ENCODE measurements around the gene BRD3OS.
A peak's percentile ranks its signal among the peaks of the same experiment; 100 is the strongest.

Gene BRD3OS

DNA sequence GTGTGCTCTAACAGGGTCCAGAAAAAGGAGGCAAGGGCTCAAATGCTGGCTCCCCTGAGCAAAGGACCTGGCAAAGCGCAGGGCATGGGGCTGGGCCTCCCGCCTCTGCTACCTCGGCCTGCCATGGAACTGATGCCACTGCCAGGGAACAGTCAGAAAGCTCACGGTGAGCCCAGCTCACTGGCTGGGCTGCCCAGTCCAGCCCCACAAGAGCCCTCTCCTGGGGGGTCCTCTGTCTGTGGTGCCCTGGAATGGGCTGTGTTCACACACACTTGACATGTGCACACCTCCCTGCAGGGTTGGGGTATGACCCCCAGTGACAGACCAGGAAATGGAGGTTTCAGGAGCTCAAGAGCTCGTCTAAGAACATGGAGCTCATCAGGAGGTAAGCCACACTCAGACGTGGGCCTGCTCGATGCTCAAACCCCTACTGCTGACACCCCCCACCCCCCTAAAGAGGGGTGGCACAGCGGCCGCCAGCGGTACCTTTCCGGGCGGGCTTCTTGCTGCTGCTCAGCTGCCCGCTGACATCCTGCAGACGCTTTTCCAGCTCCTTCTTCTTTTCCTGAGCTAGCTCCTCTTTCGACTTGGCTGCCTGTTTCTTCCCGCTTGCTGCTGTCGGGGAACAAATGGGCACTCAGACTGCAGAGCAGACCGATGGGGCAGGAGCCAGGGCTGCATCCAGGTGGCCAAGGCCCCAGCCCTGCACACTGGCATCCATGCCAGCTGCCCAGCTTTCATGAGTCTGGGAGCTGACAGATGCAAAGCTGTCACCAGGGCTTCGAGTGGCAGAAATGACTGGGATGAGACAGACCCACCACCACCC, 9.1 kb downstream of the BRD3OS start:
- no peak overlapping the region for H2AFZ ChIP-seq (ENCODE audit: low read depth, low read length)
- DNase-seq, result no peak
- no peak overlapping the region for H2BK15ac ChIP-seq (ENCODE audit: low read depth, poor library complexity, severe bottlenecking)
- WGBS, result 95% methylated on average over 19 of the region's 19 CpGs
- no peak overlapping the region for H2BK12ac ChIP-seq (ENCODE audit: low read length in 2 of 2)
- no peak overlapping the region for H3K18ac ChIP-seq (ENCODE audit: low read depth in 1 of 2, low read length in 2 of 2)
- H3K23ac ChIP-seq (ENCODE audit: low read length in 2 of 2), result no peak overlapping the region
- no peak overlapping the region for H2AK5ac ChIP-seq (ENCODE audit: low read length, severe bottlenecking)
- H2BK5ac ChIP-seq (ENCODE audit: low read depth, low read length, poor library complexity, severe bottlenecking), result no peak overlapping the region
- H2BK120ac ChIP-seq (ENCODE audit: low read depth, low read length), result no peak overlapping the region
- no peak overlapping the region for H3K4me3 ChIP-seq (ENCODE audit: insufficient read depth in 1 of 2, low read depth in 1 of 2, low read length in 2 of 2)
- no peaks in the 10 kb centered on the region for H3K27me3 ChIP-seq (ENCODE audit: control insufficient read depth in 1 of 2, insufficient read depth in 1 of 2, low read length in 2 of 2)
- no peaks in the 10 kb centered on the region for H3K9me3 ChIP-seq (ENCODE audit: control insufficient read depth, low read length)
- H3K14ac ChIP-seq (ENCODE audit: low read length in 2 of 2), result no peak overlapping the region
- H4K91ac ChIP-seq (ENCODE audit: low read length), result no peak overlapping the region
- peaks cover 54 to 78% of the 10 kb centered on the region in 2 experiments for H3K36me3 ChIP-seq (ENCODE audit: control insufficient read depth in 1 of 2, insufficient read depth in 2 of 2, low read depth in 1 of 2, low read length in 2 of 2)
- peaks cover 24% of the 10 kb centered on the region for H3K79me1 ChIP-seq (replicated peaks; ENCODE audit: low read length, poor library complexity, severe bottlenecking)
- no peak overlapping the region for H3K4me2 ChIP-seq (ENCODE audit: low read length, poor library complexity, severe bottlenecking)
- H3K27ac ChIP-seq (ENCODE audit: low read length, poor library complexity, severe bottlenecking), result no peak overlapping the region
- no peak overlapping the region for H3K4ac ChIP-seq (ENCODE audit: low read depth in 1 of 2, low read length in 2 of 2)
- peaks cover 13% of the 10 kb centered on the region for H3K4me1 ChIP-seq (ENCODE audit: control insufficient read depth, insufficient read depth, low read depth, low read length)
- H4K8ac ChIP-seq (ENCODE audit: low read length), result no peak overlapping the region
- H3K9ac ChIP-seq (ENCODE audit: low read length), result no peak overlapping the region

DNA sequence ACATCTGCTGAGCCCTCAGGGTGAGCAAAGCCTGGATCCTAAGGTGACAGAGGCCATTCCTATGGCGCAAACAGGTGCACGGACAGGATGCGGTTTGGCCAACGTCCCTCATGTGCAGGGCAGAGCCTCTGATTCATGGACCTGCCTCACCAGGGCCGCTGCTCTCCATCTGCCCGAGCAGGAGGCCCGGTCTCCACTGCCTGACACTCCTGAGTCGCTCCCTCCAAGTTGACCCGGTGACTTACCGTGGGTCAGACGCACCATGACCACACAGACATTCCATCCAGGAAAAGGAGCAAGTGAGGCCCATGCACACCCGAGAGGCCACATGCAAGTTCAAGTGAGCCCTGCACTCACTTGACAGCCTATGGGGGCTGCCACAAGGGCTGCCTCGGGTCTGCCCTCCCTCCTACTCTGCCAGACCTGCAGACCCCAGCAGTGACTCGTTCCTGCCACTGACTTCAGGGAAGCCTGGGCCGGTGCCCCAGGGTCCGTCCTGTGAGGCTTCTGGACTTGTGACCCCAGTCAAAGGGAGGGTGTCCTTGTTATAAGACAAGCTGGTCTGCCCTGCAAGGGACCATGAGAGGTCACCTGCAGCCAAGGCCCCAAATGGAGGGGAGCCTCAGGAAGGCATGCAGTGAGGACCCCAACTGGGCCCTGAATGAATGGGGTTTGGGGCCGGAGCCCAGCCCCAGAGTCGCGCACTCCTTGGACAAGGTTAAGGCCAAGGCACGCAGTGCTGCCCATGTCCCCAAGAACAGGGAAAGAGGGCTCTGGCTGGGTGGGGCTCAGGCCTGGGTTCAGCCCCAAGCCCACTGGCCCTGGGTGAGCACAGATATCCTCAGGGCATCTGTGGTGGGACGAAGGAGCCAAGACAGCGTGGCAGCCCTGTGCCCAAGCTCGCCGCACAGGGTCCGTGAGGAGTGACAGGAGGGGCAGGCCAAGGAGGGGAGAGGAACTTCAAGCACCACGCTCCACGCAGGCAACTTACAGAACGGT, 10.1 kb downstream of the BRD3OS start:
- Histone ChIP-seq H2AFZ (ENCODE audit: low read depth, low read length) (no peak overlapping the region), H3K9me3 (ENCODE audit: control insufficient read depth, low read length) (no peaks in the 10 kb centered on the region), H3K4me1 (ENCODE audit: control insufficient read depth, insufficient read depth, low read depth, low read length) (peaks cover 13% of the 10 kb centered on the region), H4K91ac (ENCODE audit: low read length) (no peak overlapping the region), H3K23ac (ENCODE audit: low read length in 2 of 2) (no peak overlapping the region), H2BK120ac (ENCODE audit: low read depth, low read length) (no peak overlapping the region), H2BK5ac (ENCODE audit: low read depth, low read length, poor library complexity, severe bottlenecking) (no peak overlapping the region), H3K9ac (ENCODE audit: low read length) (no peak overlapping the region), H3K36me3 (ENCODE audit: control insufficient read depth in 1 of 2, insufficient read depth in 2 of 2, low read depth in 1 of 2, low read length in 2 of 2) (peaks cover 60 to 80% of the 10 kb centered on the region in 2 experiments), H3K4me2 (ENCODE audit: low read length, poor library complexity, severe bottlenecking) (no peak overlapping the region), H3K27me3 (ENCODE audit: control insufficient read depth in 1 of 2, insufficient read depth in 1 of 2, low read length in 2 of 2) (no peaks in the 10 kb centered on the region), H2BK15ac (ENCODE audit: low read depth, poor library complexity, severe bottlenecking) (no peak overlapping the region), H2AK5ac (ENCODE audit: low read length, severe bottlenecking) (no peak overlapping the region), H3K18ac (ENCODE audit: low read depth in 1 of 2, low read length in 2 of 2) (no peak overlapping the region), H3K4ac (ENCODE audit: low read depth in 1 of 2, low read length in 2 of 2) (no peak overlapping the region), H3K27ac (ENCODE audit: low read length, poor library complexity, severe bottlenecking) (no peak overlapping the region), H4K8ac (ENCODE audit: low read length) (no peak overlapping the region), H3K14ac (ENCODE audit: low read length in 2 of 2) (no peak overlapping the region), H3K4me3 (ENCODE audit: insufficient read depth in 1 of 2, low read depth in 1 of 2, low read length in 2 of 2) (no peak overlapping the region), H2BK12ac (ENCODE audit: low read length in 2 of 2) (no peak overlapping the region), H3K79me1 (replicated peaks; ENCODE audit: low read length, poor library complexity, severe bottlenecking) (peaks cover 28% of the 10 kb centered on the region)
- no peak for DNase-seq
- WGBS, result 95% methylated on average over 28 of the region's 28 CpGs

DNA sequence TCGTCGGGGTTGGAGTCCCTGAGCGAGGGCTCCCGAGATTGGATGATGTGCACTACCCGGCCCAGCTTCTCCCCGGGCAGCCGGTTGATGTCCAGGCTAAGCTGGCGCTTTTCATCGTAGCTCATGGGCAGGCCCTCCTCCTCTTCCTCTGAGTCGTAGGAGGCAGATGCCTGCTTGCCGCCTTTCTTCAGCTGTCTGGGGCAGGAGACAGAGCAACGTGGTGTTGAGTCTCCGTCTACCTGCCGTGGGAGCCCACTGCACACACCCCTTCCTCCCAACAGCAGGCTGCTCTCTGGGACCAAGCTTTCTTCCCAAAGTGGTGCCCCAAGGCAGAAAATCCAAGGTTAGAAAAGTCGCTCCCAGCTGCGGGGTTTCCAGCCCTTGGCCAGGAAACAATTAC, 10.8 kb downstream of the BRD3OS start:
- Histone ChIP-seq H3K27me3 (ENCODE audit: control insufficient read depth in 1 of 2, insufficient read depth in 1 of 2, low read length in 2 of 2) (no peaks in the 10 kb centered on the region), H3K9ac (ENCODE audit: low read length) (no peak overlapping the region), H2BK5ac (ENCODE audit: low read depth, low read length, poor library complexity, severe bottlenecking) (no peak overlapping the region), H2AFZ (ENCODE audit: low read depth, low read length) (no peak overlapping the region), H3K9me3 (ENCODE audit: control insufficient read depth, low read length) (no peaks in the 10 kb centered on the region), H3K23ac (ENCODE audit: low read length in 2 of 2) (no peak overlapping the region), H3K36me3 (ENCODE audit: control insufficient read depth in 1 of 2, insufficient read depth in 2 of 2, low read depth in 1 of 2, low read length in 2 of 2) (peaks cover 61 to 80% of the 10 kb centered on the region in 2 experiments), H2BK12ac (ENCODE audit: low read length in 2 of 2) (no peak overlapping the region), H3K14ac (ENCODE audit: low read length in 2 of 2) (no peak overlapping the region), H3K4ac (ENCODE audit: low read depth in 1 of 2, low read length in 2 of 2) (no peak overlapping the region), H4K8ac (ENCODE audit: low read length) (no peak overlapping the region), H3K4me2 (ENCODE audit: low read length, poor library complexity, severe bottlenecking) (no peak overlapping the region), H2BK15ac (ENCODE audit: low read depth, poor library complexity, severe bottlenecking) (no peak overlapping the region), H3K4me1 (ENCODE audit: control insufficient read depth, insufficient read depth, low read depth, low read length) (peaks cover 15% of the 10 kb centered on the region), H3K79me1 (replicated peaks; ENCODE audit: low read length, poor library complexity, severe bottlenecking) (peaks cover 26% of the 10 kb centered on the region), H2AK5ac (ENCODE audit: low read length, severe bottlenecking) (no peak overlapping the region), H3K18ac (ENCODE audit: low read depth in 1 of 2, low read length in 2 of 2) (no peak overlapping the region), H3K4me3 (ENCODE audit: insufficient read depth in 1 of 2, low read depth in 1 of 2, low read length in 2 of 2) (no peak overlapping the region), H4K91ac (ENCODE audit: low read length) (peak overlapping the region; percentile 3), H3K27ac (ENCODE audit: low read length, poor library complexity, severe bottlenecking) (no peak overlapping the region), H2BK120ac (ENCODE audit: low read depth, low read length) (no peak overlapping the region)
- 97% methylated on average over 14 of the region's 16 CpGs for WGBS
- no peak for DNase-seq

DNA sequence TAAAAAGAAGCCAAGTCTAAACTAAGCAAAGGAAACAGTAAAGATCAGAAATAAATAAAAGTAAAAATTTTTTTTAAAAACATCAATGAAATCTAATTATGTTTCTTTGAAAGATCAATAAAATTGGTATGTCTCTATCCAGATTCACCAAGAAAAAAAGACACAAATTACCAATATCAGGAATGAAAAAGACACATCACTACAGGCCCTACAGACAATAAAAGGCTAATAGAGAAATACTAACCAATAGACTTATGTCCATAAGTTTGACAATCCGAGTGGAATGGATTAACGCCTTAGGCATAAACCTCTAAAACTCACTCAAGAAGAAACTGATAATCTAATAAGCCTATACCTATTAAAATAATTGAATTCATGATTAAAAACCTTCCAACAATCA, 12.4 kb downstream of the BRD3OS start:
- Histone ChIP-seq H3K27me3 (ENCODE audit: control insufficient read depth in 1 of 2, insufficient read depth in 1 of 2, low read length in 2 of 2) (no peaks in the 10 kb centered on the region), H2BK5ac (ENCODE audit: low read depth, low read length, poor library complexity, severe bottlenecking) (no peak overlapping the region)
- no peak for DNase-seq

More for the DNA sequence above, 12.4 kb downstream of the BRD3OS start:
- no peak overlapping the region for H2AFZ ChIP-seq (ENCODE audit: low read depth, low read length)
- H4K91ac ChIP-seq (ENCODE audit: low read length), result no peak overlapping the region
- H3K9me3 ChIP-seq (ENCODE audit: control insufficient read depth, low read length), result no peaks in the 10 kb centered on the region
- H3K23ac ChIP-seq (ENCODE audit: low read length in 2 of 2), result no peak overlapping the region
- H2BK15ac ChIP-seq (ENCODE audit: low read depth, poor library complexity, severe bottlenecking), result no peak overlapping the region
- no peak overlapping the region for H3K14ac ChIP-seq (ENCODE audit: low read length in 2 of 2)
- H3K18ac ChIP-seq (ENCODE audit: low read depth in 1 of 2, low read length in 2 of 2), result no peak overlapping the region
- H3K9ac ChIP-seq (ENCODE audit: low read length), result no peak overlapping the region
- H3K79me1 ChIP-seq (replicated peaks; ENCODE audit: low read length, poor library complexity, severe bottlenecking), result peaks cover 29% of the 10 kb centered on the region
- WGBS, result 95% methylated on average over 2 of the region's 2 CpGs
- no peak overlapping the region for H4K8ac ChIP-seq (ENCODE audit: low read length)
- no peak overlapping the region for H2AK5ac ChIP-seq (ENCODE audit: low read length, severe bottlenecking)
- peaks cover 13% of the 10 kb centered on the region for H3K4me1 ChIP-seq (ENCODE audit: control insufficient read depth, insufficient read depth, low read depth, low read length)
- no peak overlapping the region for H3K4ac ChIP-seq (ENCODE audit: low read depth in 1 of 2, low read length in 2 of 2)
- no peak overlapping the region for H3K4me2 ChIP-seq (ENCODE audit: low read length, poor library complexity, severe bottlenecking)
- no peak overlapping the region for H3K27ac ChIP-seq (ENCODE audit: low read length, poor library complexity, severe bottlenecking)
- no peak overlapping the region for H3K4me3 ChIP-seq (ENCODE audit: insufficient read depth in 1 of 2, low read depth in 1 of 2, low read length in 2 of 2)
- peaks cover 69 to 78% of the 10 kb centered on the region in 2 experiments for H3K36me3 ChIP-seq (ENCODE audit: control insufficient read depth in 1 of 2, insufficient read depth in 2 of 2, low read depth in 1 of 2, low read length in 2 of 2)
- H2BK12ac ChIP-seq (ENCODE audit: low read length in 2 of 2), result no peak overlapping the region
- H2BK120ac ChIP-seq (ENCODE audit: low read depth, low read length), result no peak overlapping the region
